ENCODE data around the gene RGL4.

GRCh38 chr22:23705358-23705757, 14.5 kb downstream of the RGL4 start:
- TF ChIP-seq CTCF (IDR thresholded peaks at IDR 0.05) (no peak), POLR2A (IDR thresholded peaks at IDR 0.05) (no peak)
